ENCODE measurements around the gene RPL9.
"Not testable (repeated sequence)": the region's sequence is repeated elsewhere in the genome, so short reads cannot be mapped to it uniquely, and the experiment has no call there.

Gene RPL9

DNA sequence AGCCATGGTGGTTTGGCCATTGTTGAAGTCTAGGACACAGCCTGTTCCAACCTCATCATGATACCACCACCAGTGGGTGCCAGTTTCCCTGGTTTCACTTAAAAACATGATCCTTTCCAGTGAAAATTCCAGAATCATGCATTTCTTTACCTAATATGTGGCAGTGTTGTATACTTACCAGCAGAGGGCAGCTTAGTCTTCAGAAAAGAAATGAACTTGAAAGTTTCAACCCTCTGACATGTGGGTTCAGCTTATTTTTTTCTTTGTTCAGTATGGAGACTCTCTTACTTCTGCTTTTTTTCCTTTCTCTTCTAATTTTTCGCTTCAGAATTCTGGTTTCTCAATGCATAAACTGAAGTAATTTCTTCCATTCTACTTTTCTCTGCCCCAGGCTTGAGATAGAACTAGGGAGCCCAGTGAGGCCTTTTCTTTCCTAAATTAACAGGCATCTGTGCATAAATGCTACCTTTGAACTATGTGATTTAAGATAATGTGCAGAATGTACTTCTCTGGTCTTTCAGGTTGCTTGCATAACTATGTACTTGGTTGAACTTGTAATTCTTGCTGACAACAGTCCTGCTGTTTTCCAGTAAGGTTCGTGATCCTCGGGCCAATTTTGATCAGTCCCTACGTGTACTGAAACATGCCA is 10.8 kb upstream of the RPL9 start:
- peak; percentile 54 for DNase-seq (ENCODE audit: low read depth)

DNA sequence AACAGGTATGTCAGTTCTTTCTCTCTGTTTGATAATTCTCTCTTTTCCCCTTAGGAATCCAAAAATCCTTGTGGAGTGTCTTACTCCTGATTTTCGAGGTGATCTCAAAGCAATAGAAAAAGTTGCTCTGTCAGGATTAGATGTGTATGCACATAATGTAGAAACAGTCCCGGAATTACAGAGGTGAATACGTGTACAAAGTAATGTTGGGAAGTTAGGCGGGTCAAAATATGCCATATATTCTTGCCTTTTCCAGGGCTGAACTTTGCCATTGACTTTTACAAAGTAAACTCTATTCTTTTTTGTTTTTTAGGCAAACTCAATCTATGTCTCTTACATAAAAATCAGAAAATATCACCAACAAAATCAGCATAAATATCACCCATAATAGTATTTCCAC is 8.7 kb upstream of the RPL9 start:
- DNase-seq (ENCODE audit: low read depth) = no peak

More for the DNA sequence above, 10.8 kb upstream of the RPL9 start:
- H3K4me3 ChIP-seq (ENCODE audit: low read depth, low read length) = no peak overlapping the region

GRCh38 chr4:39466747-39467146 is 8.0 kb upstream of the RPL9 start:
- no peak for DNase-seq (ENCODE audit: low read depth)

More for the DNA sequence above, 8.7 kb upstream of the RPL9 start:
- no peak overlapping the region for H3K4me3 ChIP-seq (ENCODE audit: low read depth, low read length)

DNA sequence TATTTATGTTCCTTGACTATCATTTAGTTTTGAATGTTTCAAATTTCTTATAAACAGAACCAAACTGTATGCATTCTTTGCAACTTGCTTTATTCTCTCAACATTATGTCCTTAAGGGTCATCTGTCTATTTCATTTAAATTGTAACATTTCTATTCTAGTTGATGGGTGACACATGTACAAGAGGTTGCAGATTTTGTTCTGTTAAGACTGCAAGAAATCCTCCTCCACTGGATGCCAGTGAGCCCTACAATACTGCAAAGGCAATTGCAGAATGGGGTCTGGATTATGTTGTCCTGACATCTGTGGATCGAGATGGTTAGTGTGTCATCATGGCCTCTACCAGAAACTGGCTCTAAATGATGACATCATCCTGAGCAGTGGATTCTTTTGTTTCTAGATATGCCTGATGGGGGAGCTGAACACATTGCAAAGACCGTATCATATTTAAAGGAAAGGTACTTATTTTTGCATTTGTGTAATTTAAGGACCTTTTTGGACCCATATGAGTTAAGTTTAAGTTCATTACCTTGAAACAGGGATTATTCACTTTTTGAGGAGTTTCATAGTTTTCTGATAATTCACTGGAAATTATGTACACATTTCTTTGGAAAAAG is 6.3 kb upstream of the RPL9 start:
- DNase-seq (ENCODE audit: low read depth) = peak; percentile 69

More at GRCh38 chr4:39466747-39467146, 8.0 kb upstream of the RPL9 start:
- no peak overlapping the region for H3K4me3 ChIP-seq (ENCODE audit: low read depth, low read length)

DNA sequence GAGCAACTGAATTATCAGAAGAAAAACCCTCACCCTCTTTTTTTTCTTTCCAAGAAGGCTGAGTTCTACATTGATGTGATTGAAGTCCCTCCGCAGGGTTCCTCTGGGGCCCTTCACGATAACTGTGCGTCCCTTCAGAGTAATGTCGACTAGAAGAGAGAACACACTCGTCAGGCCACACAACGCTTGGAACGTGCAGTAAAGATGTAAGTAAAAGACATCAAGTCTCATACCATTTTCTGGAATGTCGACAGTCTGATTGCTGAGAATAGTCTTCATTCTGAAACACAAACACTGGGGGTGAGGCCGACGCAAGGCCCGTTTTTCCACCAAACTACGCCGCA is 589 bp downstream of the RPL9 start:
- not testable (repeated sequence) for DNase-seq (ENCODE audit: low read depth)
- H3K4me3 ChIP-seq (ENCODE audit: low read depth, low read length) = peak overlapping the region; percentile 97

More for the DNA sequence above, 6.3 kb upstream of the RPL9 start:
- no peak overlapping the region for H3K4me3 ChIP-seq (ENCODE audit: low read depth, low read length)

GRCh38 chr4:39456946-39457763 is 1.6 kb downstream of the RPL9 start:
- no peak for DNase-seq (ENCODE audit: low read depth)
- H3K4me3 ChIP-seq (ENCODE audit: low read depth, low read length) = peak overlapping the region; percentile 97

DNA sequence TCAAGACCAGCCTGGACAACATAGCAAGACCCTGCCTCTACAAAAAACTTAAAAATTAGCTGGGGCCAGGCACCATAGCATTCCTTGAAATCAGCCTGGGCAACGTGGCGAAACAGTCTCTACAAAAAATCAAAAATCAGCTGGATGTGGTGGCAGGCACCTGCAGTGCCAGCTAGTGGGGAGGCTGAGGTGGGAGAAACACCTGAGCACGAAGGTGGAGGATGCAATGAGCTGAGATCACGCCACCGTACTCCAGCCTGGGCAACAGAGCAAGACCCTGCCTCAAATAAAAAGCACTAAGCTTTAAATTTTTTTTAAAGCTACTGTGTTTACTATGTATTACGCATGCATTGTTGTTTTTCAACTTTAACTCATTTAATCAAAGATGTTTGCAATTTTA is 3.2 kb downstream of the RPL9 start:
- no peak for DNase-seq (ENCODE audit: low read depth)
- no peak overlapping the region for H3K4me3 ChIP-seq (ENCODE audit: low read depth, low read length)

DNA sequence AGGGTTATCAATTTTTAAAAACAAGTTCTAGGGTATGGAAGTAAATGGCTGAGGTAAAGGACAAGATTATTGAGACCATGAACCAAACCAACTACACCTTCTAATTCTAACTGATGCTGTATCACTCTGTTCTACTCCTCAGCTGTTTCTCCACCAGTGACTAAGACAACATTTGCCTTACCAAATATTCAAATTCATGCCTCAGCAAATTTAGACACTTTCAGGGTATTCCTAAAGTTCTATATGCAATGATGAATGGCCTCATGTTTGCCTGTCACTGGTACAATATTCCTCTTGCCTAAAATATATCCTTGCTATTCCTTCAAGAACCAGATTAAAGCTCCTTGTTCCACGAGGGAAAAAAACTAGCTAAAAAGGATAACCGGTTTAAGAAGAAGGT is 5.0 kb downstream of the RPL9 start:
- no peak for DNase-seq (ENCODE audit: low read depth)
- no peak overlapping the region for H3K4me3 ChIP-seq (ENCODE audit: low read depth, low read length)

- no peak overlapping the region for H3K4me3 ChIP-seq (ENCODE audit: low read depth, low read length)
These were observed 5.7 kb downstream of the RPL9 start for GRCh38 chr4:39452860-39453587.

DNA sequence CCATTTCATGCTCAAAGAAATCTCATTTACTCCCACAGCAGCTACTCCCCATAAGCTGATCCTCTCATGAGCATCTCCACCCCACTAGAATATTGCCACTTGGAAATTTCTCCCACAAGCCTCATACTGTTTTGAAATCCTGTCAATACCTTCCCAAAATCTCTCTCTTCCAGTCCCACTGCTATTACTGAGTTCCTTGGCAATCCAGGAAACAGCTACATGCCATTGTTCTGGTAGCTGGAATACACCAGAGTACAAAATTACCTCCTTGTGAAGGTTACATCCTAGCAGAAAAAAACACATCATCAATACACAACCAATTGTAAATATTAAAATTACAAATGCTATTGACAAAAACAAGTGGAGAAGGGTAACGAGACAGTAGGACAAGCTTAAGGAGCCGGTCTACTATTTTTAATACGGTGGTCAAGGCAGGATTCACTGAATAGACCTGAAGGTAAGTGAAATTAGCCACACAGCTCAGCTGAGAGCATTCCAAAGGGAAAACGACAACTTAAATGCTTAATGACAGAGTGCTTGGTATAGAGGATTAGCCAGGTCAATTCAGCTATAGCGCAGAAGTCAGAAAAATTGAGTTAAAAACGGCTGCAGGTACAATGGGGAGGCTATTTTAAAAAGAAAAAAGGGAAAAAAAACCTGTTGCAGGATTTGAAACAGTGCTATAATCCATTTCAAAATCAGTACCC is 6.4 kb downstream of the RPL9 start:
- DNase-seq (ENCODE audit: low read depth) = no peak

More at GRCh38 chr4:39452860-39453587, 5.7 kb downstream of the RPL9 start:
- DNase-seq (ENCODE audit: low read depth) = no peak

GRCh38 chr4:39451423-39452023 is 7.2 kb downstream of the RPL9 start:
- H3K4me3 ChIP-seq (ENCODE audit: low read depth, low read length) = no peak overlapping the region
- DNase-seq (ENCODE audit: low read depth) = no peak

More for the DNA sequence above, 6.4 kb downstream of the RPL9 start:
- H3K4me3 ChIP-seq (ENCODE audit: low read depth, low read length) = no peak overlapping the region

DNA sequence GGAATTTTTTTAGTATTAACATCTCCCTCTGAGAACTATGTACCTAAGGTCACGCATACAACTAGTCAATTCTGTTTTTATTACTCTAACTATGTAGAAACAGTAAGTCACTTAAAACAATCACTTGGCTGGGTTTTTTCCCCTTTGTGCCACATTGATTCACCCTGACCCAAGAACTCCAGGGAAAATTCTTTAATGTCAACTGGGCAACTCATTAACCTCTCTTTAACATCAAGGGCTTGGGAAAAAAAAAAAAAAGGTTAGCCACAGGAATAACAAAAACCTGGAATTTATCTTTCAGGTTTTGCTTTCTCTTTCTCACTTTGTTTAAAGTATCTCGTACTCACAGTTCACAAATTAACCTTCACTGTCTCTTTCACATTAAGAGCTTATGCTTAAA is 8.1 kb downstream of the RPL9 start:
- H3K4me3 ChIP-seq (ENCODE audit: low read depth, low read length) = no peak overlapping the region
- no peak for DNase-seq (ENCODE audit: low read depth)

DNA sequence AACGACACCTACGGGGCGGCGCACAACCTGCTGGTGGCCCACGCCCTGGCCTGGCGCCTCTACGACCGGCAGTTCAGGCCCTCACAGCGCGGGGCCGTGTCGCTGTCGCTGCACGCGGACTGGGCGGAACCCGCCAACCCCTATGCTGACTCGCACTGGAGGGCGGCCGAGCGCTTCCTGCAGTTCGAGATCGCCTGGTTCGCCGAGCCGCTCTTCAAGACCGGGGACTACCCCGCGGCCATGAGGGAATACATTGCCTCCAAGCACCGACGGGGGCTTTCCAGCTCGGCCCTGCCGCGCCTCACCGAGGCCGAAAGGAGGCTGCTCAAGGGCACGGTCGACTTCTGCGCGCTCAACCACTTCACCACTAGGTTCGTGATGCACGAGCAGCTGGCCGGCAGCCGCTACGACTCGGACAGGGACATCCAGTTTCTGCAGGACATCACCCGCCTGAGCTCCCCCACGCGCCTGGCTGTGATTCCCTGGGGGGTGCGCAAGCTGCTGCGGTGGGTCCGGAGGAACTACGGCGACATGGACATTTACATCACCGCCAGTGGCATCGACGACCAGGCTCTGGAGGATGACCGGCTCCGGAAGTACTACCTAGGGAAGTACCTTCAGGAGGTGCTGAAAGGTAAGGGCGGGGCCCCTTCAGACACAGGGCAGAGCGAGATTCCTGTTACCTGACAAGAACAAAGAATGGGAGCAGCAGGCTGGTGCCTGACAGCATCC is 11.7 kb downstream of the RPL9 start:
- H3K4me3 ChIP-seq (ENCODE audit: low read depth, low read length) = peak overlapping the region; percentile 30
- no peak for DNase-seq (ENCODE audit: low read depth)

- DNase-seq (ENCODE audit: low read depth) = no peak
- no peak overlapping the region for H3K4me3 ChIP-seq (ENCODE audit: low read depth, low read length)
These were observed 12.3 kb downstream of the RPL9 start for GRCh38 chr4:39446483-39446841.

GRCh38 chr4:39442998-39443397 is 15.7 kb downstream of the RPL9 start:
- H3K4me3 ChIP-seq (ENCODE audit: low read depth, low read length) = no peak overlapping the region
- no peak for DNase-seq (ENCODE audit: low read depth)

GRCh38 chr4:39441593-39441992 is 17.1 kb downstream of the RPL9 start:
- H3K4me3 ChIP-seq (ENCODE audit: low read depth, low read length) = no peak overlapping the region
- no peak for DNase-seq (ENCODE audit: low read depth)

DNA sequence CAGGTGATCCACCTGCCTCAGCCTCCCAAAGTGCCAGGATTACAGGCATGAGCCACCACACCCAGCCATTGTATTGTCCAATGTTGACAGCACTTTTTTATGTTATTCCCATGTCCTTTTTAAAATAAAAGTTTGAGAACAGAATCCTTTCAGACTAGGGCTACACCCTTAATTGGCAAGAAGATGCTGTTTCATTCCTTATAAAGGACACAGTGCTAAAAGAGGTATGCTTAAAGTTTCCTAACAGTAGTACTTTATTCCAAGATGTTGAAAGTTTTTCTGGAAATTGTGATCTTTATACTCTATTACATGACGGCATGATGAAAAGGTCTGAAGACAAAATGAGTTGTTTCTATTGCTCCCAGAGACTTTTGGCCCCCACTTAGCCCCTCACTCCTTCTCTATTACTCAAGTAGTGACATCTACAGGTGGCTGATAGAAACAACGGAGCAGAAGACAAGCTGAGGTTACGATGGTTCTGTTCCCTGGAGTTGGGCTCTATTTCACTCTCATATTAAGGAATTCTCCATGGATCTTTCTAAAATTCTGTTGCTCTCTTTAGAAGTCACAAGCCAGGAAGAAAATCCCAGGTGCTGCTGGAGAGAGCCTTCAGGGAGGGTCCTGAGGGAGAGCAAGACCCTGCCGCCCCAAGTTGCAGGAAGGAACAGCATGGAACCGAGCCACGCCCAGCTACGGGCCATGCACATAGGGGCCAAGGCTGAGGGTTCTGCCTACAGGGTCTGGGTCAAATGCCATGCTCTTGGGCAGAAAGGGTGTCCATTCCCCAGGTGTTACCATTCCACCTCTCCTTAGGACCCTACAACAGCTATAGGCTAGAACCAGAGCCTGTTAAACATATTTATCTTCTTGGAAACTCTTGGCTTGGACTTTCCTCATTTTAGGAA is 22.8 kb downstream of the RPL9 start:
- DNase-seq (ENCODE audit: low read depth) = no peak
- no peak overlapping the region for H3K4me3 ChIP-seq (ENCODE audit: low read depth, low read length)

Data from skeletal muscle cell (primary cell).